GM18502 (cell line): ENCODE measurements around the gene SIRPA.

ENCODE experiments used
- ATAC-seq: cut with Tn5 transposase; IDR thresholded peaks from one replicate; pipeline ENCODE4 v1.9.1; 2021; ENCODE audit warnings: mild to moderate bottlenecking; ENCODE audit not compliant: unreplicated experiment, poor library complexity

The SIRPA gene

GRCh38 chr20:1894951-1895673, at the start of gene SIRPA:
Gene SIRPA (plus strand): TSS chr20:1895407. CDS start chr20:1895448, 41 bp downstream.
- ATAC-seq = no peak

- no peak for ATAC-seq
Observed at GRCh38 chr20:1845701-1846100, 49.5 kb upstream of the SIRPA start.

DNA sequence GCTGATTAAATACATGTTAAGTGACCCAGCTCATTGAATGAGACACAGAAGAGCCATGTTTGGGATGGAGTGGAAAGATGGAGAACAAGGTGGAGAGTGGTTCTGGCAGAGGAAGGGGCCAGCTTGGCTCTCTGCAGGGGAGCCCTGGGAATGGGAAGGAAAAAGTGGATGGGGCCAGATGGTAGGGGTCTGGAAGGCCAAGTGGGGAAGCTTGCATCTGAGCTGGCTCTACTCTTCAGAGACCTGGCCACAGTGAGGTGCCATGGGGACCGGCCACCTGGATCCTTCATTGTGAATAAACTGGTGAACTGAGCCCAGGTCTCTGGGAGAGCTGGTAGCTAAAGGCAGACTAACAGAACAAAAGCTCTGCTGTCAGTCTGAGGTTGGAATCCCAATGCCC, 48.9 kb upstream of the SIRPA start:
- no peak for ATAC-seq

DNA sequence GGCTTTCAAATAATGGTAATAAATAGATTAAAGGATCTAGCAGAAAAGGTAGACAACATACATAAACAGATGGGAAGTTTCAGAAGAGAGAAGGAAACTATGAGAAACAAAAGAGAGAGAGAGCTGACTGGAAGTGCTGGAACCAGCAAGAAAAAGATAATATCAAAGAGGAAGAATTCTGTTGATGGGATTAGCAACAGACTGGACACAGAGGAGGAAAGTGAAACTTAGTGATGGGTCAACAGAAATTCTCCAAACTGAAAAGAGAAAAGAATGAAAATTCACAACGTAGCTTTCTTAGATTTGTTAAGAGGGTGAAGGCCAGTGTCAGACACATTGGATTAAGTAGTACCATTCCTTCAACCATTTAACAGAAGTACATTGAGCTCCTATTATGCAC, 48.3 kb upstream of the SIRPA start:
- no peak for ATAC-seq

GRCh38 chr20:1847780-1848179, 47.4 kb upstream of the SIRPA start:
- no peak for ATAC-seq

GRCh38 chr20:1848373-1848772, 46.8 kb upstream of the SIRPA start:
- ATAC-seq = no peak

DNA sequence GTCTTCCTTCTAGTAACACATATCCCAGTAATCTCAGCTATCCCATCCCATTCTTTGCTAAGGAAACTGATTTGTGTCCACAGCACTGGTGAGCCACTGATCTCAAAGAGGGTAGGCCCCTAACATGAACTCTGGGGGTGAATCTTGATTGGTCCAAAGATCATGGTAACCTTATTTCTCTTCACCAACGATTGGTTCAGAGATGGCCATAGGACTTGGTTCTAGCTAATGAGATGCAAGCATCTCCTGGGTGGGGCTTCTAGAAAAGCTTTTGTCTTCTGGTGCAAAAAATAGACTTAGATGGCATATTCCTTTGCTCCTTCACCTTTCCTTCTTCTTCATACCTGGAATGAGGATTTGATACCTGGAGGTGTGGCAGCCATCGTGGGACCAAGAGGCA, 43.8 kb upstream of the SIRPA start:
- ATAC-seq = no peak

GRCh38 chr20:1853473-1853872, 41.7 kb upstream of the SIRPA start:
- no peak for ATAC-seq

DNA sequence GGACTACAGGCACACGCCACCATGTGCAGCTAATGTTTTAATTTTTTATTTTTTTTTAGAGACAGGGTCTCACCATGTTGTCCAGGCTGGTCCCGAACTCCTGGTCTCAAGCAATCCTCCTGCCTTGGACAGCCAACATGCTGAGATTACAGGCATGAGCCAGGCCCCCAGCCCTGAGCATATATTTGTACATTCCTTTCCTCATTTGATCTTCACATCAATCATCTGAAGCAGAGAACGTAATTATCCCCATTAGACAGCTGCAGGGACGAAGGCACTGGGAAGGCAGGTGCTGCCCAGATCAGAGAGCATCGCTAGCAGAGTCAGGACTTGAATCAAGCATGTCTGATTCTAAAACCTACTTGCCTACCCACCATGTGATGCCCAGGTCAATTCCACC, 41.0 kb upstream of the SIRPA start:
- ATAC-seq = no peak

GRCh38 chr20:1855109-1855508, 40.1 kb upstream of the SIRPA start:
- no peak for ATAC-seq

DNA sequence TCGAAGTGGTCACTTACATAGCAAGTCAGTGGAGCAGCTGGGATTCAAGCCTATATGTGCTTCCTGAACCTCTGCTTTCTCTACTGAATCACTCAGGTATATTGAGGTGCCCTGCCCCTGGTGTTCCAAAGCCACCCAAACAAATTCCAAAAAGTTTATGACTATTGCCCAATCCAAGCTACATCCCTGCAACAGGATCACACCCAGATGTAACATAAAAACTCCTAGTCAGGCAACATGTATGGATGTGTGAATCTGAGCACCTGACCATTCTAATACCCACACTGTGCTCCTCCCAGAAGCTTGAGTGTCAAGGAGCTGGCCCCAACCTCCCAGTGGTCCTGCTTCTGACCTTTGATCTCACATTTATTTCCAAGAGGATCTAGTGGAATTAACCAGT, 39.5 kb upstream of the SIRPA start:
- no peak for ATAC-seq

DNA sequence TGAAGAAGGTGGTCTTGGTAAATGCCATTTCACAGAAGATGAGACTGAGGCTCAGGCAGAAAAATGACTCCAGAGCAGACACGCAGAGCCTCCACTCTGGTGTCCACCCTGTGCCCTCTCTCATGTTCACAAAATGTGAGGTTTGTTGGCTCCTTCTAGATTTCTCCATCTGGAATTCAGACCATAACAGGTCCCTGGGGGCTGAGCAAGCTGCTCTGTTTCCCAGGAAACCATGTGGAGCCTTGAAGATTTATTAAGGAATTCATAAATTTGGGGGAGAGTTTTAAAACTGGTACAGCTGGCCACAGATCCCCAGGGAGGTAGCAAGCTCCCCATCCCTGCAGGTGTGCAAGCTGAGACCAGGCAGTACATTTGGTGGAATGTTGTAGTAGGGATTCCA, 38.8 kb upstream of the SIRPA start:
- no peak for ATAC-seq

- ATAC-seq = no peak
Observed at GRCh38 chr20:1857466-1857865, 37.7 kb upstream of the SIRPA start.

DNA sequence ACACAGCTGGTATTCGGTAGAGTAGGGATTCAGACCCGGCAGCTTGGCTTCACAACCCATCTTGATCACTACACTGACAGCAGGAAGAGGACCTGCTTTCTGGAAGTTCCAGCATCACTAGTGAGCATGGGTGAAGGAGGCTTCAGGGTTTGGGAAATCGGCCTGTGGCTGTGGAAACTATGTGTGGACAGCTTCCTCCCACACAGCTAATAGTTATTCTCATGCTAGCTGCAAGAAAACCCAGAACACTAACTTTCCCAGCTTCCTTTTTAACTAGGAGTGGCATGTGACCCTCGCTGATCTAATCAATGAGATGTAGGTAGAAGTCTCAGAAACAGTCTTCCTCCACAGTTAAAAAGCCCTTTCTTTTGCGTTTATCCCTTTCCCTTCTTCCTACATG, 36.3 kb upstream of the SIRPA start:
- ATAC-seq = no peak

DNA sequence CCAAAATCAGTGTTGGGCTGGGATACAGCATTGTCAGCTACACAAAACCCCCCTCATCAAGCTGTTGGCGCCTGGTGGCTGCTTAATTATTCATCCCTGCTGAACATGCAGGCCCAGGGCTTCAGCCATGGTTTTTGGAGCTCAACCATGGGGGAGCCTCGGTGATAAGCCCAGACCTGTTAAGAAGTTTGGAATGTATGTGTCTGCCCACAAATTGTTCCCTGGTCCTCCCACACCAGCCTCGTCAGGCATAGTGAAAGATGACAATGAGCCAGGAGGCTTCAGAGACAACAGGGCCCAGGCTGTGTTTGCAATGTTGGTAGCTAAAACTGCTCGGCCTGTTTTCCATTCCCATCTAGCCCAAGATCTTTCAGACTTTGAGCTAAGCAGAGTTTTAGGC, 34.8 kb upstream of the SIRPA start:
- ATAC-seq = no peak

- no peak for ATAC-seq
Observed at GRCh38 chr20:1861347-1861976, 33.7 kb upstream of the SIRPA start.

GRCh38 chr20:1861996-1862662, 33.1 kb upstream of the SIRPA start:
- no peak for ATAC-seq

GRCh38 chr20:1862663-1863053, 32.5 kb upstream of the SIRPA start:
- ATAC-seq = no peak

DNA sequence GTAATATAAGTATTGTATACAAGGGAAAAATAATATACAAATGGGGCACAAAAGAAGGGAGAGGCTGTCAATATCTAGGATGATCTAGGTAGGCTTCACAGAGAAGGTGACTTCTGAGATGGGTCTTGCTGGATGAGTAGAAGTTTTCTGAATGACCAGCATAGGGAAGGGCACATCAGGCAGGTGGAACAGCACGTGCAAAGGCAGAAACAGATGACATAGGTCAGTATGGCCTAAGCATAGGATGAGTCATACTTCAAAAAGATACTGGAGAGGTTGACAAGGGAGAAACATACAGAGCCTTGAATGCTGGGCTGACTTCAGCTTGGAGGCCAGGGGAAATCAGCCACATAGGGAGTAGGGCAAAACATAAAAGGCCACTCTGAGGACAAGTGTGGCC, 31.9 kb upstream of the SIRPA start:
- ATAC-seq = no peak

DNA sequence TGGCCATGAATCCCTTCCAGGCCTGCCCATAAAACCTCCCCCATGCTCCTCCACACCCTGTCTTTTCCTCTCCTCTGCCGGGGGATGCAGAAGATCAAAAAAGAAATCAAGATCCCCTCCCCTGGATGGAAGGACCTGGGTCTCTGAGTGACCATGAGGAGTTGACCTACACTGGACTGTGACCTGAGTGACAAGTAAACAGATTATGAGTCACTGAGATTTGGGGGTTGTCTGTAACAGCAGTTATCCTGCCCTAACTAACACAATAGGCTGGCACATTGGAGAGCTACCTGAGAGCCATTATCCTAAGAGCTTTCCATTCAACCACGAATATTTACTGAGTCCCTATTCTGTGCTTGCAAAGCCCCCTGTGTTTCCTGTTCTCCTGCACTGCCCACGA, 28.4 kb upstream of the SIRPA start:
- ATAC-seq = no peak

DNA sequence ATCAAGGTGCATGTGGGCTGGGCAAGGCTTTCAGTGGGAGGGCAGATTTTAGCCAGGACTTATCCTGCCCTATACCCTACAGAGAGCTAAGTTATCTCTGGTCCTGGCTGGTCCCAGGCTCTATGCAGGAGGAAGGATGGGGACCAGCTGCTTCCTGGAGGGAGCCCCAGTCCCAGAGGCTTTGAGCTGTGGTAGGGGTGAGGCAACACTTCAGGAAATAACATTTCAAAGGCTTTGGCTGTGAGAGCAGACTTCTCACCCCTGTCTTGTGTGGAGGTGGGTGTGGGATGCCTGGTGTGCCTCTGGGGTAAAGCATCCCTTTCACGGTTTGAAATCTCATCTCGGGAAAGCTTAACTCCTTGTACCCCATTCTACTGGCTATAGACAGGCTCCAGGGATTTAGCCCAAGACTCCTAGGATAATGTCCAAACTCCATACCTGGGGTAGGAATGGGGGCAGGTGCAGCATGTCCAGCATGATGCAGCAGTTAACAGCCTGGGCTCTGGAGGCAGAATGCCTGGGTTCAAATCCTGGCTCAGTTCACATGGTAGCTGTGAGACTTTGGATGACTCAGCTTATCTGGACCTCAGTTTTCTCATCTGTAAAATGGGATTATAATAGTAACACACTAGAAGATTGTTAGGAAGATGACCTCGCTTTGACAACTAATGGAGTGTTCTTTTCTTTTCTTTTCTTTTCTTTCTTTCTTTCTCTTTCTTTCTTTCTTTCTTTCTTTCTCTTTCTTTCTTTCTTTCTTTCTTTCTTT, 27.5 kb upstream of the SIRPA start:
- no peak for ATAC-seq
